WTC11 (cell line): Measurements from ENCODE around the gene KRT6C.

Experiments
- CTCF ChIP-seq: fragments of 200-600 bp; IDR thresholded peaks from 2 replicates; pipeline ENCODE4 v1.8.0; 2022; ENCODE audit warnings: antibody characterized with exemption
- TF ChIP-seq, protein P1 (sequence below): sonication (generic); formaldehyde crosslinking; IDR thresholded peaks from 2 replicates; pipeline ENCODE4 v1.8.1; 2023; ENCODE audit warnings: mild to moderate bottlenecking, missing genetic modification reagents

- TF ChIP-seq, protein P1, sequence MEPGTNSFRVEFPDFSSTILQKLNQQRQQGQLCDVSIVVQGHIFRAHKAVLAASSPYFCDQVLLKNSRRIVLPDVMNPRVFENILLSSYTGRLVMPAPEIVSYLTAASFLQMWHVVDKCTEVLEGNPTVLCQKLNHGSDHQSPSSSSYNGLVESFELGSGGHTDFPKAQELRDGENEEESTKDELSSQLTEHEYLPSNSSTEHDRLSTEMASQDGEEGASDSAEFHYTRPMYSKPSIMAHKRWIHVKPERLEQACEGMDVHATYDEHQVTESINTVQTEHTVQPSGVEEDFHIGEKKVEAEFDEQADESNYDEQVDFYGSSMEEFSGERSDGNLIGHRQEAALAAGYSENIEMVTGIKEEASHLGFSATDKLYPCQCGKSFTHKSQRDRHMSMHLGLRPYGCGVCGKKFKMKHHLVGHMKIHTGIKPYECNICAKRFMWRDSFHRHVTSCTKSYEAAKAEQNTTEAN (CRISPR knock-in tag) = no peak
- TF ChIP-seq CTCF = no peak
Measured at GRCh38 chr12:52521175-52521567, 47.6 kb upstream of the KRT6C start.
